Activated CD8-positive, alpha-beta memory T cell treated with anti-CD3 and anti-CD28 coated beads, Interleukin-2, amount 50 U/mL, for 48 hours (primary cell): ENCODE data around the gene ANO1.
"Not testable (repeated sequence)": the region's sequence is repeated elsewhere in the genome, so short reads cannot be mapped to it uniquely, and the experiment has no call there.

ENCODE experiments used
- DNase-seq: peaks from one replicate; pipeline ENCODE4 v3.0.0-alpha.2; 2020

Gene ANO1

GRCh38 chr11:70078095-70078780, at the start of gene ANO1:
Gene ANO1 (plus strand): TSS chr11:70078317. CDS start chr11:70078607, 290 bp downstream.
- DNase-seq: no peak

GRCh38 chr11:70029115-70029860, 48.8 kb upstream of the ANO1 start:
- DNase-seq: no peak

- DNase-seq: no peak
Observed at GRCh38 chr11:70029861-70030380, 48.2 kb upstream of the ANO1 start.

GRCh38 chr11:70030412-70030811, 47.7 kb upstream of the ANO1 start:
- no peak for DNase-seq

GRCh38 chr11:70031631-70032469, 46.3 kb upstream of the ANO1 start:
- no peak for DNase-seq

GRCh38 chr11:70032470-70032795, 45.7 kb upstream of the ANO1 start:
- no peak for DNase-seq

DNA sequence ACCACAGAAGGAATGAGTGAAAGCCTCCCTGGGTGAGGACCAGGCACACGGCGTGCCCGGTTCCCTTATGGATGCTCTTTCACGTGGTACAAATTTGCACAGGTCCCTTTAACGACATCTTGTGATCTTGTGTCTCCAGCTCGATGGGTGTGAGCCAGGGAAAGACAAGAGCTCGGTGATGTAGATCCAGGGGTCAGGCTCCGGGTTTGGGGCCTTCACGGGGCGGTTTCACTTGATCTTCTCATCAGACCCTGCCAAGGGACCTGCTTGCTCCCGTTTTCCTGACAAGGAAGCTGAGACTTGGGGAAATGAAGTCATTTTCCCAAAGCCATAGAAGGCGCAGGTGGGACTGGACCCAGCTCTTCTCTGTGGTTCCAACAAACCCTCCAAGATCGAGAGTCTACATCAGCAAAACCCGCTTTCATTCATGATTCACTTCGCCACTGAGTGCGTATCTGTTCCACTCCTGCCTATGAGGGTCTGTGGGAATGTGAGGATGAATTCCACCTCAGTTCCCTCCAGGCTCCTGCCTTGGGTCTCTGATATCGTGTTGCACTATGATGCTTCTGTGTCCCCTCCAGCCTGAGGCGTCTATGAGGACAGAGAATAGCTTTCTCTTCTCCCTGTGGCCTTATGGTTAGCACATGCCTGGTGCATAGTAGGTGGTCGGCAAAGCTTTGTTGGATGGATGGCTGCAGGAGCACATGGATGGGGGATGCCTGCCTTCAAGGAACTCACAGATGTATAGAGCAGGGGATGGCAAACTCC, 45.0 kb upstream of the ANO1 start:
- DNase-seq: no peak

DNA sequence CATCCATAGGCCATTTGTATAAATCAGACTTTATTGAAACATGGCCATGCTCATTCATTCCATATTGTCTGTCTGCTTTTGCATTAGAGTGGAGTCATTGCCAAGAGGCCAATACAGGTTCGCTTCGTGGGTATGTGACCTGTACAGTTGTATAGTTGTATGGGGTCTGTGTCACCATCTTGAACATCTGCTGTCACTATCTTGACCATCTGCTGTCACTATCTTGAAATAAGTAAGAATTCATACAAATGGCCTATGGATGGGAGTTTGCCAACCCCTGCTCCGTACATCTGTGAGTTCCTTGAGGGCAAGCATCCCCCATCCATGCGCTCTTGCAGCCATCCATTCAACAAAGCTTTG, 44.4 kb upstream of the ANO1 start:
- DNase-seq: no peak

DNA sequence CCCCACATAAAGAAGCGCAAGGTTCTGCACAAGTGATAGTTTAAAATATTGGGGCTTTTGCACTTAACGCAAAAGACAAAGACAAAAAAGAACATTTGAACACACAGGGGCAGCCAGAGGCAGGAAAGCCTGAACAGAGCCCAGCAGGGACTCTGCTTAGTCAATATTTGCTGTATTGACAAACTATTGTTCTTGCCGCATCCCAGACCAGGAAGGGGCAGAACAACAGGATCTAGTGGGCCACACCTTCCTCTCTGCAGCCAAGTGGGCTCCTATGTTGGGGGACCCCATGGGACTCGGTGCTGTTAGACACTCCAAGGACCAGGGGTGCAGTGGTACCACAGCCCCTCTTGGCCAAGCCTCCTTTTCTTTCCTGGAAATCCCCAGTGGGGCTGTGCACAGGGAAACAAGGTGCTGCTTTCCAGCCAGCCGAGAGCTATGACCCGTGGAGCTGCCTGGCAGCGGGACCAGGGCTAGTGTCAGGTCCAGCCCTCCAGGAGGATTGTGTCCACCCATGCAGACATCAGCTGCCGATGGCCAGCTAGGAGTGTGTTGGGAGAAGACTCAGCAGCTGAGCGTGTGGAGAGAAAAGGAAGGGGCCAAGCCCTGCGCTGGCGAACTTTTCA, 43.3 kb upstream of the ANO1 start:
- DNase-seq: no peak

DNA sequence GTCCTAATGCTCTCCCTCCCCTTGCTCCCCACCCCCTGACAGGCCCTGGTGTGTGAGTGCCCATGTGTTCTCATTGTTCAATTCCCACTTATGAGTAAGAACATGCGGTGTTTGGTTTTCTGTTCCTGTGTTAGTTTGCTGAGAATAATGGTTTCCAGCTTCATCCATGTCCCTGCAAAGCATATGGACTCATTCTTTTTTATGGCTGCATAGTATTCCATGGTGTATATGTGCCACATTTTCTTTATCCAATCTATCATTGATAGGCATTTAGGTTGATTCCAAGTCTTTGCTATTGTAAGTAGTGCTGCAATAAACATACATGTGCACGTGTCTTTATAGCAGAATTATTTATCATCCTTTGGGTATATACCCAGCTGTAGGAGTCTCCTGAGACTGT, 42.5 kb upstream of the ANO1 start:
- not testable (repeated sequence) for DNase-seq

- no peak for DNase-seq
Observed at GRCh38 chr11:70036971-70037882, 40.9 kb upstream of the ANO1 start.

- DNase-seq: no peak
Observed at GRCh38 chr11:70038034-70038834, 39.9 kb upstream of the ANO1 start.

DNA sequence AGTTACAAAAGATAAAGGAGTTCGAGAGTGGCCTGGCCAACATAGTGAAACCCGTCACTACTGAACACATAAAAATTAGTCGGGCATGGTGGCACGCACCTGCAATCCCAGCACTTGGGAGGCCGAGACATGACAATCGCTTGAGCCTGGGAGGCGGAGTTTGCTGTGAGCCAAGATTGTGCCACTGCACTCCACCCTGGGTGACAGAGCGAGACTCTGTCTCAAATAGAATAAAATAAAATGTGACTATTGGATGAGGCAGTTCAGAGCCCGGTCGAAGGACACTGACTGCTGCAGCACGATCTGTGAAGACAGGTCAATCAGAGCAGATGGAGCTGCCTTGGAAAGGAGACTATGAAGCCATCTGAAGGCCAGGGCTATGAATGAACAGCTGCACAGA, 37.7 kb upstream of the ANO1 start:
- no peak for DNase-seq

GRCh38 chr11:70040869-70041501, 37.1 kb upstream of the ANO1 start:
- DNase-seq: no peak

GRCh38 chr11:70043482-70043881, 34.6 kb upstream of the ANO1 start:
- no peak for DNase-seq

DNA sequence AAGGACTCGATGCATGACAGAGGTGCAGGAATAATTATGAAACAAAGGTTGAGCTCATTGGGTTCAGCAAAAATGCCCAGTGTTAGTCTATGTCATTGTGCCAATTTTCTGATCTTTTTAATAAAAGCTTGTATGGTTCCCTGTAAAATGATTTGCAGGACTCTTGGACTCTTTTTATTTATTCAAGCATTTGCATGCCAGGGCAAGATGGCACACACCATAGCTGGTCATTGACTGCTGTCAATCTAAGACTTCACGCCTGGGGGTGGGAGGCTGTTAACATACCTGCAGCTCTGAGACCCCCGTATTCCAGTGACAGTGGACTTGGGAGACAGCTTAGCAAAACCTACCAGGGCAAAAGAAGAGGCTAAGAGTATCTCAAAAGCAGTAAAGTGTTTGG, 32.0 kb upstream of the ANO1 start:
- DNase-seq: no peak

- DNase-seq: no peak
Observed at GRCh38 chr11:70048279-70049024, 29.7 kb upstream of the ANO1 start.

DNA sequence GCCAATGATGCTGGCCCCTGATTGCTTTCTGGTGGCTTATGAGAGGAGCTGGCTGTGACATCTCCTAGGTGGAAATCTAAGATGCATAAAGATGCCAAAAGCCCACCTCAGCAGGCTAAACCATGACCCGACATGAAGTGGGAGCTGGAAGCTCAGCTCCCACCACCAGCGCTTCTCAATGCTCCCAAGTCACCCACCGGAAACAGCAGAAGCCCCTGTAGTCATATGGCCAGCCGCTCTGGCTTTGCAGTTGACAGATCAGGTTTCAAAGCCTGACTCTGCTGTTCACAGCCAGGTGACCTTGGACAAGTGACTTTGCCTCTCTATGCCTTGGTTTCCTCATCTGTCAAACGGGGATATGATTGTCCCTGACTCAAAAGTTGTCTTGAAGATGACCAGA, 29.1 kb upstream of the ANO1 start:
- no peak for DNase-seq

DNA sequence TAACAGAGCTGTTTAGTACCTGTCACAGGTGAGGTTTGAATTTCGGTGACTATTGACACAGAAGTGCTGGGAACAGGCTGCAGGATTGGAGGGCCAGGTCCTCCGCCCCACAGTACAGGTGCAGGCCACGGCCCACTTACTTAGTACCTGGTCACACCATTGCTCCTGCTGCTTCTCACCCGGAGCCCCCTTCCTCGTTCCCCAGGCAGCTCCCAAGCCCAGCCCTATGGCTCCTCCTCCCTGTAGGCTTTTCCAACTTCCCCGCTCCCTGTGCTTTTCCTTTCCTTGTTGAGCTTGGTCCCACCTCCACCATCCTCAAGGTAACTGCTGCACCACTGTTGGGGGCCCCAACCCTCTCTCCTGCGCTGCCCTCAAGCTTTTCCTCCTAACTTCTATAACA, 27.9 kb upstream of the ANO1 start:
- no peak for DNase-seq
